IMR-90 (cell line): ENCODE data around the gene CPLX3. TPM values are rescaled to one million over a fixed set of nuclear protein-coding genes. Genes with fewer than 3 reads are reported as not detected.

Source experiments
- ATAC-seq: fragments of 200-7000 bp; cut with Tn5 transposase; 2 replicates; pipeline ENCODE4 v1.9.1; 2020; ENCODE audit warnings: low read depth, mild to moderate bottlenecking, moderate library complexity
- BruUV-seq: library from RNA; stranded (reverse); fragments of 400-500 nt; replicated peaks from 2 replicates; lab custom pipeline; 2021; lab: Mats Ljungman, UMichigan
- CTCF ChIA-PET: fragments of 300-600 bp; formaldehyde crosslinking; extraction: SDS; loops from one replicate; lab custom pipeline; 2021; ENCODE audit warnings: antibody characterized with exemption; lab: Yijun Ruan, JAX
- POLR2A ChIA-PET: fragments of 300-600 bp; sonication (Branson Sonifier 250); formaldehyde crosslinking; loops from one replicate; lab custom pipeline; 2022; ENCODE audit warnings: antibody characterized with exemption; ENCODE audit not compliant: unreplicated experiment; lab: Charles Lee
- DNase-seq: peaks from one replicate; pipeline ENCODE4 v3.0.0; 2013
- H2AFZ ChIP-seq: replicated peaks from 2 replicates; pipeline ENCODE3; 2013; ENCODE audit warnings: low read length, mild to moderate bottlenecking; ENCODE audit not compliant: poor library complexity
- H2AK5ac ChIP-seq: 2 replicates; pipeline ENCODE4 v1.6.1; 2013; ENCODE audit warnings: low read depth, low read length, inconsistent platforms
- H2AK9ac ChIP-seq: replicated peaks from 2 replicates; pipeline ENCODE3; 2013; ENCODE audit warnings: mild to moderate bottlenecking, low read depth, low read length, moderate library complexity; ENCODE audit not compliant: poor library complexity
- H2BK120ac ChIP-seq: 2 replicates; pipeline ENCODE4 v1.6.1; 2013; ENCODE audit warnings: low read depth, low read length, inconsistent platforms
- H2BK15ac ChIP-seq: 3 replicates; pipeline ENCODE4 v1.6.1; 2013; ENCODE audit warnings: low read depth, low read length, inconsistent platforms
- H2BK20ac ChIP-seq: 2 replicates; pipeline ENCODE4 v1.6.1; 2013; ENCODE audit warnings: low read depth, mild to moderate bottlenecking, inconsistent platforms, low read length, moderate library complexity
- H2BK5ac ChIP-seq: 2 replicates; pipeline ENCODE4 v1.6.1; 2013; ENCODE audit warnings: mild to moderate bottlenecking, low read depth, low read length, inconsistent platforms; ENCODE audit not compliant: poor library complexity, severe bottlenecking
- H3K14ac ChIP-seq: replicated peaks from 2 replicates; pipeline ENCODE4 v1.6.1; 2013; ENCODE audit warnings: low read depth, low read length, inconsistent platforms
- H3K18ac ChIP-seq: 2 replicates; pipeline ENCODE4 v1.6.1; 2013; ENCODE audit warnings: low read depth, low read length, control low read depth
- H3K23ac ChIP-seq: 2 replicates; pipeline ENCODE4 v1.6.1; 2013; ENCODE audit warnings: low read depth, low read length, inconsistent platforms
- H3K27ac ChIP-seq: 2 replicates; pipeline ENCODE4 v1.5.1; 2013; ENCODE audit warnings: mild to moderate bottlenecking, control low read depth, low read length; ENCODE audit not compliant: insufficient read depth
- H3K27me3 ChIP-seq: 2 replicates; pipeline ENCODE4 v1.6.1; 2013; ENCODE audit warnings: low read length; ENCODE audit not compliant: control insufficient read depth, insufficient read depth
- H3K36me3 ChIP-seq: 2 replicates; pipeline ENCODE4 v1.6.1; 2013; ENCODE audit warnings: low read length, mixed read lengths; ENCODE audit not compliant: control insufficient read depth, insufficient read depth
- H3K4ac ChIP-seq: 2 replicates; pipeline ENCODE4 v1.6.1; 2013; ENCODE audit warnings: low read depth, low read length, inconsistent platforms
- H3K4me1 ChIP-seq: 2 replicates; pipeline ENCODE4 v1.6.1; 2013; ENCODE audit warnings: low read length, mixed read lengths; ENCODE audit not compliant: control insufficient read depth, insufficient read depth
- H3K4me2 ChIP-seq: 2 replicates; pipeline ENCODE4 v1.6.1; 2013; ENCODE audit warnings: low read depth, mild to moderate bottlenecking, control low read depth, low read length, moderate library complexity
- H3K4me3 ChIP-seq: 2 replicates; pipeline ENCODE4 v1.5.1; 2013; ENCODE audit warnings: low read depth, mild to moderate bottlenecking, control low read depth, low read length, moderate library complexity; ENCODE audit not compliant: insufficient read depth
- H3K56ac ChIP-seq: 2 replicates; pipeline ENCODE4 v1.6.1; 2013; ENCODE audit warnings: low read length, inconsistent platforms; ENCODE audit not compliant: insufficient read depth; ENCODE audit errors: extremely low read depth
- H3K79me1 ChIP-seq, 2 experiments: 2 replicates each; pipeline ENCODE4 v1.6.1; 2013; ENCODE audit warnings: low read length in 2 of 2, inconsistent platforms in 1 of 2, low read depth in 1 of 2
- H3K9ac ChIP-seq: 2 replicates; pipeline ENCODE4 v1.6.1; 2013; ENCODE audit warnings: low read depth, low read length, control low read depth
- H3K9me1 ChIP-seq: 2 replicates; pipeline ENCODE4 v1.6.1; 2013; ENCODE audit warnings: low read length, inconsistent platforms; ENCODE audit not compliant: insufficient read depth
- H3K9me3 ChIP-seq: 2 replicates; pipeline ENCODE4 v1.6.1; 2013; ENCODE audit warnings: low read length; ENCODE audit not compliant: control insufficient read depth, insufficient read depth
- H4K20me1 ChIP-seq: 2 replicates; pipeline ENCODE4 v1.6.1; 2013; ENCODE audit warnings: low read length, inconsistent platforms; ENCODE audit not compliant: insufficient read depth
- H4K5ac ChIP-seq: 2 replicates; pipeline ENCODE4 v1.6.1; 2013; ENCODE audit warnings: mild to moderate bottlenecking, low read depth, low read length, control low read depth
- H4K8ac ChIP-seq, 2 experiments: 2 replicates each; pipeline ENCODE4 v1.6.1; 2013; ENCODE audit warnings: low read depth in 2 of 2, low read length in 2 of 2, control low read depth in 1 of 2, inconsistent platforms in 1 of 2
- H4K91ac ChIP-seq: 2 replicates; pipeline ENCODE4 v1.6.1; 2013; ENCODE audit warnings: low read depth, low read length, inconsistent platforms; ENCODE audit not compliant: insufficient read depth
- CHD1 ChIP-seq: IDR thresholded peaks from 2 replicates; pipeline ENCODE4 v1.6.1; 2012; ENCODE audit warnings: low read depth, low read length, improper control_type of control experiment
- FOS ChIP-seq: fragments of 150-350 bp; IDR thresholded peaks from 2 replicates; pipeline ENCODE4 v1.6.1; 2016; ENCODE audit warnings: low read depth, low read length
- MAZ ChIP-seq: IDR thresholded peaks from 2 replicates; pipeline ENCODE4 v1.6.1; 2012; ENCODE audit warnings: low read depth, mild to moderate bottlenecking, low read length, improper control_type of control experiment, moderate library complexity, borderline replicate concordance
- NFE2L2 ChIP-seq: fragments of 150-350 bp; IDR thresholded peaks from 2 replicates; pipeline ENCODE4 v1.6.1; 2016; ENCODE audit warnings: low read depth, mild to moderate bottlenecking, low read length
- RAD21 ChIP-seq: IDR thresholded peaks from 2 replicates; pipeline ENCODE4 v1.6.1; 2012; ENCODE audit warnings: low read length, improper control_type of control experiment
- RFX5 ChIP-seq: IDR thresholded peaks from 2 replicates; pipeline ENCODE4 v1.8.0; 2012; ENCODE audit warnings: low read depth, mild to moderate bottlenecking, low read length, moderate library complexity
- SMC3 ChIP-seq: fragments of 150-350 bp; IDR thresholded peaks from 2 replicates; pipeline ENCODE4 v1.6.1; 2016; ENCODE audit warnings: low read depth, mild to moderate bottlenecking, antibody characterized with exemption, low read length, moderate library complexity
- WGBS, 2 experiments: methylation state at CpG; one replicate each; pipeline versions ENCODE4 v1.1.5 to v1.1.7; 2013; ENCODE audit warnings: missing lambda C conversion rate in 2 of 2; ENCODE audit not compliant: insufficient read length in 1 of 2; ENCODE audit errors: extremely low coverage in 2 of 2; 5-methylcytosine and 5-hydroxymethylcytosine counted together
- dilution Hi-C: fragments of 300-500 bp; cut with HindIII; formaldehyde crosslinking; loops from one replicate; pipeline ENCODE4 v1.14.3; 2018; ENCODE audit warnings: low sequenced_read_pairs; ENCODE audit not compliant: unreplicated experiment
- in situ Hi-C: fragments of 300-500 bp; cut with MboI; formaldehyde crosslinking; loops from 3 replicates; pipeline ENCODE4 v1.14.3; 2019; ENCODE audit warnings: low sequenced_read_pairs, inconsistent platforms, mixed read lengths
- intact Hi-C: fragments of 100-400 bp; cut with micrococcal nuclease; formaldehyde crosslinking; loops from 2 replicates; pipeline ENCODE4 v1.10.0; 2022
- polyA plus RNA-seq, 3 experiments: library from polyadenylated mRNA; depleted of rRNA; stranded (reverse); fragments of >200 nt; gene quantifications; 2 replicates each; pipeline ENCODE4 v1.2.3, GENCODE V29; 2012; ENCODE audit warnings: low replicate concordance in 1 of 3
- total RNA-seq: library from RNA; depleted of rRNA; stranded (reverse); fragments of >200 nt; gene quantifications from 2 replicates; pipeline ENCODE4 v1.2.3, GENCODE V29; 2012
- TF ChIP-seq, protein P1 (sequence below): conservative IDR thresholded peaks from 2 replicates; pipeline ENCODE4 v1.5.1; 2012; ENCODE audit warnings: mild to moderate bottlenecking, low read depth, low read length, improper control_type of control experiment
- TF ChIP-seq, protein P2 (sequence below): fragments of 150-350 bp; IDR thresholded peaks from 2 replicates; pipeline ENCODE4 v1.6.1; 2017; ENCODE audit warnings: mild to moderate bottlenecking, antibody characterized with exemption, low read length, low read depth
- TF ChIP-seq, protein P3 (sequence below): fragments of 150-350 bp; IDR thresholded peaks from 2 replicates; pipeline ENCODE4 v1.6.1; 2016; ENCODE audit warnings: low read depth, mild to moderate bottlenecking, low read length, moderate library complexity, borderline replicate concordance

The CPLX3 gene
- total and polyA plus RNA-seq, 2 of the 4 experiments (the other 2 are of a cell fraction), result not detected

DNA sequence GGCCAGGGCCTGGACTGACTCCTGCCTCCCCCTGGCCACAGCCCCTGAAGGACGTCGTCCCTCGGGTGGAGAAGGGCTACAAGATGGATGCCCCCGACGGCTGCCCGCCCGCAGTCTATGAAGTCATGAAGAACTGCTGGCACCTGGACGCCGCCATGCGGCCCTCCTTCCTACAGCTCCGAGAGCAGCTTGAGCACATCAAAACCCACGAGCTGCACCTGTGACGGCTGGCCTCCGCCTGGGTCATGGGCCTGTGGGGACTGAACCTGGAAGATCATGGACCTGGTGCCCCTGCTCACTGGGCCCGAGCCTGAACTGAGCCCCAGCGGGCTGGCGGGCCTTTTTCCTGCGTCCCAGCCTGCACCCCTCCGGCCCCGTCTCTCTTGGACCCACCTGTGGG is 24.1 kb upstream of the CPLX3 start:
- ATAC-seq (no peak), DNase-seq (no peak)
- no peak overlapping the region for H3K23ac ChIP-seq
- no TSS peak for BruUV-seq
- CTCF ChIA-PET, result interaction anchor here (1.2 kb wide), 1 partner anchor 31 kb away, joined by 3 read pairs; no protein-coding TSS in a partner anchor
- H2BK5ac ChIP-seq, result no peak overlapping the region
- H3K9ac ChIP-seq, result no peak overlapping the region
- WGBS, 2 experiments, result 96% methylated on average over 16 of the region's 20 CpGs; no CpG with 5 or more reads in 1 of the 2 experiments
- H2BK120ac ChIP-seq, result no peak overlapping the region
- no peaks in the 10 kb centered on the region for H3K27me3 ChIP-seq
- H3K27ac ChIP-seq, result no peak overlapping the region
- no peak overlapping the region for H3K18ac ChIP-seq
- no peak overlapping the region for H2BK15ac ChIP-seq
- no peak overlapping the region for H4K91ac ChIP-seq
- H2BK20ac ChIP-seq, result no peak overlapping the region
- no peak overlapping the region for H4K8ac ChIP-seq
- H3K36me3 ChIP-seq, result peaks cover 44% of the 10 kb centered on the region
- in situ Hi-C loops (no loop called here), dilution Hi-C loops (no loop called here), intact Hi-C loops (no loop called here)
- no peak overlapping the region for H3K4me3 ChIP-seq
- no peak for TF ChIP-seq SMC3
- TF ChIP-seq RAD21, result no peak
- TF ChIP-seq, protein P1, sequence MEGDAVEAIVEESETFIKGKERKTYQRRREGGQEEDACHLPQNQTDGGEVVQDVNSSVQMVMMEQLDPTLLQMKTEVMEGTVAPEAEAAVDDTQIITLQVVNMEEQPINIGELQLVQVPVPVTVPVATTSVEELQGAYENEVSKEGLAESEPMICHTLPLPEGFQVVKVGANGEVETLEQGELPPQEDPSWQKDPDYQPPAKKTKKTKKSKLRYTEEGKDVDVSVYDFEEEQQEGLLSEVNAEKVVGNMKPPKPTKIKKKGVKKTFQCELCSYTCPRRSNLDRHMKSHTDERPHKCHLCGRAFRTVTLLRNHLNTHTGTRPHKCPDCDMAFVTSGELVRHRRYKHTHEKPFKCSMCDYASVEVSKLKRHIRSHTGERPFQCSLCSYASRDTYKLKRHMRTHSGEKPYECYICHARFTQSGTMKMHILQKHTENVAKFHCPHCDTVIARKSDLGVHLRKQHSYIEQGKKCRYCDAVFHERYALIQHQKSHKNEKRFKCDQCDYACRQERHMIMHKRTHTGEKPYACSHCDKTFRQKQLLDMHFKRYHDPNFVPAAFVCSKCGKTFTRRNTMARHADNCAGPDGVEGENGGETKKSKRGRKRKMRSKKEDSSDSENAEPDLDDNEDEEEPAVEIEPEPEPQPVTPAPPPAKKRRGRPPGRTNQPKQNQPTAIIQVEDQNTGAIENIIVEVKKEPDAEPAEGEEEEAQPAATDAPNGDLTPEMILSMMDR, result no peak
- TF ChIP-seq FOS, result no peak
- no peak for TF ChIP-seq CHD1
- TF ChIP-seq, protein P2, sequence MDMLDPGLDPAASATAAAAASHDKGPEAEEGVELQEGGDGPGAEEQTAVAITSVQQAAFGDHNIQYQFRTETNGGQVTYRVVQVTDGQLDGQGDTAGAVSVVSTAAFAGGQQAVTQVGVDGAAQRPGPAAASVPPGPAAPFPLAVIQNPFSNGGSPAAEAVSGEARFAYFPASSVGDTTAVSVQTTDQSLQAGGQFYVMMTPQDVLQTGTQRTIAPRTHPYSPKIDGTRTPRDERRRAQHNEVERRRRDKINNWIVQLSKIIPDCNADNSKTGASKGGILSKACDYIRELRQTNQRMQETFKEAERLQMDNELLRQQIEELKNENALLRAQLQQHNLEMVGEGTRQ, result no peak
- no peak for TF ChIP-seq NFE2L2
- TF ChIP-seq RFX5, result no peak
- TF ChIP-seq, protein P3, sequence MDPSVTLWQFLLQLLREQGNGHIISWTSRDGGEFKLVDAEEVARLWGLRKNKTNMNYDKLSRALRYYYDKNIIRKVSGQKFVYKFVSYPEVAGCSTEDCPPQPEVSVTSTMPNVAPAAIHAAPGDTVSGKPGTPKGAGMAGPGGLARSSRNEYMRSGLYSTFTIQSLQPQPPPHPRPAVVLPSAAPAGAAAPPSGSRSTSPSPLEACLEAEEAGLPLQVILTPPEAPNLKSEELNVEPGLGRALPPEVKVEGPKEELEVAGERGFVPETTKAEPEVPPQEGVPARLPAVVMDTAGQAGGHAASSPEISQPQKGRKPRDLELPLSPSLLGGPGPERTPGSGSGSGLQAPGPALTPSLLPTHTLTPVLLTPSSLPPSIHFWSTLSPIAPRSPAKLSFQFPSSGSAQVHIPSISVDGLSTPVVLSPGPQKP, result no peak
- no peak for TF ChIP-seq MAZ
- no peak overlapping the region for H4K5ac ChIP-seq
- no peak overlapping the region for H2AK9ac ChIP-seq
- no peaks in the 10 kb centered on the region for H3K9me1 ChIP-seq
- no peak overlapping the region for H3K4me2 ChIP-seq
- H3K4ac ChIP-seq, result no peak overlapping the region
- H2AFZ ChIP-seq, result peak overlapping the region; percentile 39
- H3K9me3 ChIP-seq, result no peaks in the 10 kb centered on the region
- POLR2A ChIA-PET, result no interaction called here
- no peak overlapping the region for H3K56ac ChIP-seq
- H2AK5ac ChIP-seq, result no peak overlapping the region
- H3K14ac ChIP-seq, result no peak overlapping the region
- peaks cover 32% of the 10 kb centered on the region for H4K20me1 ChIP-seq
- H3K79me1 ChIP-seq, result peaks cover 3 to 37% of the 10 kb centered on the region in 2 experiments; a peak in 3 of 4 replicates
- H3K4me1 ChIP-seq, result peaks cover 2% of the 10 kb centered on the region; the same call in 1 of the 2 replicates
